Activated CD8-positive, alpha-beta T cell treated with anti-CD3 and anti-CD28 coated beads, Interleukin-2, amount 10 ng/mL, durations not matched to agents 7 days and 5 days (primary cell): ENCODE results near the gene AKT3. TPM values are rescaled to one million over a fixed set of nuclear protein-coding genes. Genes with fewer than 3 reads are reported as not detected.
A peak's percentile ranks its signal among the peaks of the same experiment; 100 is the strongest.
"Not testable (repeated sequence)": the region's sequence is repeated elsewhere in the genome, so short reads cannot be mapped to it uniquely, and the experiment has no call there.

ENCODE experiments used
- ATAC-seq: fragments of 150-1000 bp; cut with Tn5 transposase; one replicate; pipeline ENCODE4 v1.10.0; 2021; ENCODE audit warnings: moderate library complexity
- CTCF ChIA-PET: fragments of 350-600 bp; sonication (Branson Sonifier 250); formaldehyde crosslinking; loops from one replicate; lab custom pipeline; 2021; ENCODE audit warnings: antibody characterized with exemption; lab: Charles Lee
- POLR2A ChIA-PET: fragments of 350-600 bp; sonication (Branson Sonifier 250); formaldehyde crosslinking; loops from one replicate; lab custom pipeline; 2021; ENCODE audit warnings: antibody characterized with exemption; lab: Charles Lee
- DNase-seq: peaks from one replicate; pipeline ENCODE4 v3.0.0-alpha.2; 2020
- H3K27ac Mint-ChIP-seq: one replicate; pipeline ENCODE4 v1.8.0; 2021; ENCODE audit warnings: mild to moderate bottlenecking, mixed read lengths
- H3K27me3 Mint-ChIP-seq: one replicate; pipeline ENCODE4 v1.8.0; 2021; ENCODE audit warnings: low read depth, mixed read lengths
- H3K36me3 Mint-ChIP-seq: one replicate; pipeline ENCODE4 v1.8.0; 2021; ENCODE audit warnings: low read depth, mixed read lengths
- H3K4me1 Mint-ChIP-seq: one replicate; pipeline ENCODE4 v1.8.0; 2021; ENCODE audit warnings: low read depth, mixed read lengths
- H3K4me3 Mint-ChIP-seq: one replicate; pipeline ENCODE4 v1.8.0; 2021; ENCODE audit warnings: mild to moderate bottlenecking, mixed read lengths
- H3K9me3 Mint-ChIP-seq: one replicate; pipeline ENCODE4 v1.8.0; 2022; ENCODE audit warnings: mixed read lengths; ENCODE audit not compliant: insufficient read depth
- total RNA-seq, 2 experiments: library from RNA; stranded (reverse); gene quantifications; one replicate each; pipeline ENCODE4 v1.2.3, GENCODE V29; 2021

The AKT3 gene
- total RNA-seq, 2 experiments from 2014 or later, result 23.9 to 25.2 TPM

GRCh38 chr1:243594455-243594854, 255.6 kb downstream of the AKT3 start:
- ChIA-PET POLR2A (no interaction called here), CTCF (no interaction called here)
- Mint-ChIP-seq H3K27me3 (no peaks in the 10 kb centered on the region), H3K4me1 (peaks cover 37% of the 10 kb centered on the region), H3K36me3 (peaks cover 12% of the 10 kb centered on the region), H3K27ac (peak overlapping the region; percentile 18), H3K4me3 (no peak overlapping the region), H3K9me3 (peaks cover 13% of the 10 kb centered on the region)
- no peak for DNase-seq
- no peak for ATAC-seq

- Mint-ChIP-seq H3K36me3 (peaks cover 27% of the 10 kb centered on the region), H3K4me1 (peaks cover 18% of the 10 kb centered on the region), H3K9me3 (peaks cover 20% of the 10 kb centered on the region)
- ATAC-seq, DNase-seq, H3K27ac Mint-ChIP-seq, CTCF ChIA-PET, H3K4me3 Mint-ChIP-seq, H3K27me3 Mint-ChIP-seq, POLR2A ChIA-PET: not testable (repeated sequence)
Measured at GRCh38 chr1:243589286-243589685, 260.8 kb downstream of the AKT3 start.

- H3K9me3 Mint-ChIP-seq, result peaks cover 23% of the 10 kb centered on the region
- no peaks in the 10 kb centered on the region for H3K27me3 Mint-ChIP-seq
- H3K4me1 Mint-ChIP-seq, result peaks cover 18% of the 10 kb centered on the region
- CTCF ChIA-PET, result interaction anchor here (0.8 to 0.9 kb wide), 2 partner anchors 8 to 16 kb away, joined by 3 read pairs; no protein-coding TSS in a partner anchor
- DNase-seq (no peak), ATAC-seq (no peak)
- POLR2A ChIA-PET, result no interaction called here
- peak overlapping the region; percentile 12 for H3K27ac Mint-ChIP-seq
- peaks cover 37% of the 10 kb centered on the region for H3K36me3 Mint-ChIP-seq
- H3K4me3 Mint-ChIP-seq, result no peak overlapping the region
Measured at GRCh38 chr1:243587823-243588560, 262.1 kb downstream of the AKT3 start.

GRCh38 chr1:243587285-243587684, 262.8 kb downstream of the AKT3 start:
- CTCF ChIA-PET, result interaction anchor here (0.9 kb wide), 2 partner anchors 9 to 244 kb away, joined by 3 read pairs; no protein-coding TSS in a partner anchor

GRCh38 chr1:243585982-243586381, 264.1 kb downstream of the AKT3 start:
- ChIA-PET POLR2A (no interaction called here), CTCF (no interaction called here)
- peaks cover 40% of the 10 kb centered on the region for H3K9me3 Mint-ChIP-seq
- H3K27ac Mint-ChIP-seq, result no peak overlapping the region
- ATAC-seq, result no peak
- no peaks in the 10 kb centered on the region for H3K27me3 Mint-ChIP-seq
- peaks cover 47% of the 10 kb centered on the region for H3K36me3 Mint-ChIP-seq
- DNase-seq, result no peak
- peaks cover 14% of the 10 kb centered on the region for H3K4me1 Mint-ChIP-seq
- no peak overlapping the region for H3K4me3 Mint-ChIP-seq

More at GRCh38 chr1:243587285-243587684, 262.8 kb downstream of the AKT3 start:
- DNase-seq (no peak), ATAC-seq (no peak)
- POLR2A ChIA-PET, result no interaction called here
- Mint-ChIP-seq H3K4me1 (peaks cover 15% of the 10 kb centered on the region), H3K27me3 (no peaks in the 10 kb centered on the region), H3K4me3 (no peak overlapping the region), H3K27ac (no peak overlapping the region), H3K9me3 (peaks cover 28% of the 10 kb centered on the region), H3K36me3 (peaks cover 41% of the 10 kb centered on the region)

GRCh38 chr1:243582326-243582725, 267.7 kb downstream of the AKT3 start:
- Mint-ChIP-seq H3K4me3 (no peak overlapping the region), H3K9me3 (peaks cover 30% of the 10 kb centered on the region), H3K27ac (no peak overlapping the region), H3K36me3 (peaks cover 55% of the 10 kb centered on the region), H3K4me1 (no peaks in the 10 kb centered on the region), H3K27me3 (no peaks in the 10 kb centered on the region)
- no peak for DNase-seq
- POLR2A ChIA-PET, result no interaction called here
- CTCF ChIA-PET, result no interaction called here
- ATAC-seq, result no peak

GRCh38 chr1:243580984-243581383, 269.1 kb downstream of the AKT3 start:
- H3K4me1 Mint-ChIP-seq, result no peaks in the 10 kb centered on the region
- POLR2A ChIA-PET, result interaction anchor here (0.6 kb wide), 1 partner anchor 151 kb away, joined by 3 read pairs; no protein-coding TSS in a partner anchor

GRCh38 chr1:243580072-243580471, 270.0 kb downstream of the AKT3 start:
- ATAC-seq (no peak), DNase-seq (no peak)
- no peak overlapping the region for H3K27ac Mint-ChIP-seq
- H3K27me3 Mint-ChIP-seq, result no peaks in the 10 kb centered on the region
- H3K4me3 Mint-ChIP-seq, result no peak overlapping the region
- ChIA-PET POLR2A (no interaction called here), CTCF (no interaction called here)
- H3K36me3 Mint-ChIP-seq, result peaks cover 50% of the 10 kb centered on the region
- H3K4me1 Mint-ChIP-seq, result no peaks in the 10 kb centered on the region
- peaks cover 34% of the 10 kb centered on the region for H3K9me3 Mint-ChIP-seq

More at GRCh38 chr1:243580984-243581383, 269.1 kb downstream of the AKT3 start:
- CTCF ChIA-PET, result no interaction called here
- H3K27me3 Mint-ChIP-seq, result no peaks in the 10 kb centered on the region
- no peak overlapping the region for H3K4me3 Mint-ChIP-seq
- DNase-seq (no peak), ATAC-seq (no peak)
- peaks cover 57% of the 10 kb centered on the region for H3K36me3 Mint-ChIP-seq
- H3K9me3 Mint-ChIP-seq, result peaks cover 37% of the 10 kb centered on the region
- no peak overlapping the region for H3K27ac Mint-ChIP-seq

GRCh38 chr1:243575070-243575469, 275.0 kb downstream of the AKT3 start:
- Mint-ChIP-seq H3K9me3 (peaks cover 7% of the 10 kb centered on the region), H3K4me3 (no peak overlapping the region), H3K27me3 (no peaks in the 10 kb centered on the region), H3K4me1 (no peaks in the 10 kb centered on the region), H3K27ac (no peak overlapping the region), H3K36me3 (peaks cover 28% of the 10 kb centered on the region)
- ChIA-PET POLR2A (no interaction called here), CTCF (no interaction called here)
- DNase-seq, result no peak
- ATAC-seq, result no peak

GRCh38 chr1:243572940-243573339, 277.1 kb downstream of the AKT3 start:
- H3K36me3 Mint-ChIP-seq, result peaks cover 19% of the 10 kb centered on the region
- H3K9me3 Mint-ChIP-seq, result peaks cover 7% of the 10 kb centered on the region

GRCh38 chr1:243568793-243569192, 281.2 kb downstream of the AKT3 start:
- no peak for DNase-seq
- H3K9me3 Mint-ChIP-seq, result no peaks in the 10 kb centered on the region
- ChIA-PET POLR2A (no interaction called here), CTCF (interaction anchor here (0.6 kb wide), 1 partner anchor 339 kb away, joined by 3 read pairs; no protein-coding TSS in a partner anchor)
- H3K4me1 Mint-ChIP-seq, result no peaks in the 10 kb centered on the region
- no peak overlapping the region for H3K4me3 Mint-ChIP-seq
- H3K27ac Mint-ChIP-seq, result no peak overlapping the region
- no peaks in the 10 kb centered on the region for H3K27me3 Mint-ChIP-seq
- no peak for ATAC-seq
- H3K36me3 Mint-ChIP-seq, result peaks cover 6% of the 10 kb centered on the region

More at GRCh38 chr1:243572940-243573339, 277.1 kb downstream of the AKT3 start:
- no peak for ATAC-seq
- H3K4me3 Mint-ChIP-seq, result no peak overlapping the region
- no peak for DNase-seq
- H3K27ac Mint-ChIP-seq, result no peak overlapping the region
- H3K4me1 Mint-ChIP-seq, result no peaks in the 10 kb centered on the region
- CTCF ChIA-PET, result no interaction called here
- no peaks in the 10 kb centered on the region for H3K27me3 Mint-ChIP-seq
- POLR2A ChIA-PET, result no interaction called here

- H3K4me3 Mint-ChIP-seq, result no peak overlapping the region
- DNase-seq (no peak), ATAC-seq (no peak)
- H3K4me1 Mint-ChIP-seq, result no peaks in the 10 kb centered on the region
- H3K27me3 Mint-ChIP-seq, result no peaks in the 10 kb centered on the region
- H3K9me3 Mint-ChIP-seq, result no peaks in the 10 kb centered on the region
- ChIA-PET POLR2A (no interaction called here), CTCF (no interaction called here)
- H3K36me3 Mint-ChIP-seq, result peaks cover 12% of the 10 kb centered on the region
- H3K27ac Mint-ChIP-seq, result no peak overlapping the region
Measured at GRCh38 chr1:243564814-243565213, 285.2 kb downstream of the AKT3 start.
